Urinary bladder (tissue), 4 donors: Measurements from ENCODE around the gene LDHA. TPM values are rescaled to one million over a fixed set of nuclear protein-coding genes. Genes with fewer than 3 reads are reported as not detected.
"Not testable (repeated sequence)": the region's sequence is repeated elsewhere in the genome, so short reads cannot be mapped to it uniquely, and the experiment has no call there.

Source experiments
- DNase-seq: peaks from one replicate; pipeline ENCODE4 v3.0.0-alpha.2; 2015; ENCODE audit errors: extremely low spot score
- H3K27ac ChIP-seq: one replicate; pipeline ENCODE4 v1.5.1; 2013; ENCODE audit warnings: low read depth, mild to moderate bottlenecking, moderate library complexity
- H3K36me3 ChIP-seq: one replicate; pipeline ENCODE4 v1.6.1; 2013; ENCODE audit warnings: mild to moderate bottlenecking, moderate library complexity; ENCODE audit not compliant: insufficient read depth
- H3K4me1 ChIP-seq: one replicate; pipeline ENCODE4 v1.6.1; 2013; ENCODE audit warnings: mild to moderate bottlenecking, moderate library complexity; ENCODE audit not compliant: insufficient read depth
- H3K4me3 ChIP-seq: one replicate; pipeline ENCODE4 v1.5.1; 2013; ENCODE audit warnings: low read depth, low read length
- WGBS: extraction: QIAGEN DNeasy Blood & Tissue Kit; methylation state at CpG from one replicate; pipeline ENCODE4 v1.1.7; 2013; 5-methylcytosine and 5-hydroxymethylcytosine counted together
- polyA plus RNA-seq: library from polyadenylated mRNA; stranded (reverse); fragments of 200-250 nt; gene quantifications from one replicate; pipeline ENCODE4 v1.2.3, GENCODE V29; 2013
- total RNA-seq: library from RNA; depleted of rRNA; stranded (reverse); fragments of >200 nt; gene quantifications from one replicate; pipeline ENCODE4 v1.2.3, GENCODE V29; 2014
- donor health status: healthy with polysubstance abuse.
- donor health status: healthy.

The LDHA gene
- total and polyA plus RNA-seq, 2 donors, result 163 to 542 TPM

DNA sequence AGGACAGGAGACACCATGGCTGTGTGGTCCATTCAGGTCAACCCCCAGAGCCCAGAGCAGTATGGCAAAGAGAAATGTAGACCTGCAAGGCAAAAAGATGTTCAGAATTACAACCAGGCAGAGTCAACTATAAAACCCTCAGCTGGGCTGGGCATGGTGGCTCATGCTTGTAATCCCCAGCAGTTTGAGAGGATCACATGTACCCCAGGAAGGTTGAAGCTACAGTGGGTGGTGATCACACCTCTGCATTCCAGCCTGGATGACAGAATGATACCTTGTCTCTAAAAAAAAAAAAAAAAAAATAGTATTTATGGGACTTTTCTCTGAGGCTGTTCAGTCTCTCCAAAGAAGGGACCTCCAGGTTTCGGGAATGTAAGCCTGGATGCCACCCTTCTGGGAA, 18.4 kb upstream of the LDHA start:
- no peak overlapping the region for H3K27ac ChIP-seq
- H3K4me3 ChIP-seq, result no peak overlapping the region
- WGBS, result 89% methylated on average over 1 of the region's 1 CpG
- no peaks in the 10 kb centered on the region for H3K36me3 ChIP-seq
- no peaks in the 10 kb centered on the region for H3K4me1 ChIP-seq
- no peak for DNase-seq

DNA sequence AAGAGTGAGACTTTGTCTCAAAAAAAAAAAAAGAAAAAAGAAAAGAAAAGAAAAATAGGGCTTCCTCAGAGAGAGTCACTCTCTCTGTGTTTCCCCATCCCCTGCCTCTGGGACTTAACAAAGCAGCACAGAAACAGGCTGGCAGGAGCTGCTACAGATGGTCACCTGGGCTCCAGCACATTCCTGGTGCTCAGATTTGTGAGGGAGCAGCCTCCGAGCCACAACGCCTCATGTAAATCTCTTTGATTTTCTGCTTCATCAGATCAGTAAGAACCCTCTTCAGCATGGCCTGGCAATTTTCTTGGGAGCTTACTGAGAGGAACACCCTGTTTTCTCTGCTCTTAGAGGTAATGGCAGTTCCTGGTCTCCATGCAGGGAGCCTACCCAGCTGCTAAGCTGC, 15.2 kb upstream of the LDHA start:
- no peak overlapping the region for H3K4me3 ChIP-seq
- no peaks in the 10 kb centered on the region for H3K36me3 ChIP-seq
- no peaks in the 10 kb centered on the region for H3K4me1 ChIP-seq
- DNase-seq, result no peak
- 96% methylated on average over 2 of the region's 2 CpGs for WGBS
- H3K27ac ChIP-seq, result no peak overlapping the region

GRCh38 chr11:18383388-18384156, 10.8 kb upstream of the LDHA start:
- WGBS, result 9% methylated on average over 9 of the region's 9 CpGs
- H3K36me3 ChIP-seq, result no peaks in the 10 kb centered on the region

GRCh38 chr11:18384157-18384641, 10.2 kb upstream of the LDHA start:
- H3K4me3 ChIP-seq, result no peak overlapping the region
- WGBS, result 9% methylated on average over 3 of the region's 3 CpGs
- H3K4me1 ChIP-seq, result no peaks in the 10 kb centered on the region
- no peaks in the 10 kb centered on the region for H3K36me3 ChIP-seq
- peak overlapping the region; percentile 93 for H3K27ac ChIP-seq
- DNase-seq, result no peak

More at GRCh38 chr11:18383388-18384156, 10.8 kb upstream of the LDHA start:
- Histone ChIP-seq H3K4me1 (no peaks in the 10 kb centered on the region), H3K4me3 (no peak overlapping the region), H3K27ac (peak overlapping the region; percentile 93)
- no peak for DNase-seq

DNA sequence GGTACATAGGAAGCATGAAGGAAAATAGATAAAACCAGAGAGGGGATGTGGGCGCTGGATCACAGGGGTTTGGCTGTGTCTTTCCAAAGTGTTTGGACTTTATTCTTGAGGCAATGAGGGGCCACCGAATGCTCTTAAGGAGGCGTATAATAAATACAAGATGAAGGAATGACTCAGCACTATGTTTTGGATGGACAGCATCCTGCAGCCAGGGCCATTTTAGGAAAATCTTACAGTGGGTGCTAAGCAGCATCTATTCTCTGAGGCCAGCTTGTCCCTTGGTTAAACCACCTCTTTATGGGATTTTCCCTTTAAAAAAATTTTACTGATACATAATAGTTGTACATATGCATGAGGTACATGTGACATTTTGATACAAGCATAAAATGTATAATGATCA, 4.3 kb upstream of the LDHA start:
- DNase-seq, result no peak
- Histone ChIP-seq H3K36me3 (no peaks in the 10 kb centered on the region), H3K4me3 (no peak overlapping the region), H3K27ac (no peak overlapping the region), H3K4me1 (no peaks in the 10 kb centered on the region)
- WGBS, result 89% methylated on average over 3 of the region's 3 CpGs

- Histone ChIP-seq H3K36me3 (no peaks in the 10 kb centered on the region), H3K4me3 (no peak overlapping the region), H3K27ac (no peak overlapping the region), H3K4me1 (no peaks in the 10 kb centered on the region)
- 80% methylated on average over 4 of the region's 4 CpGs for WGBS
- DNase-seq, result no peak
Measured at GRCh38 chr11:18392434-18393321, 1.7 kb upstream of the LDHA start.

- Histone ChIP-seq H3K4me3 (peak overlapping the region; percentile 88), H3K36me3 (no peaks in the 10 kb centered on the region), H3K27ac (no peak overlapping the region), H3K4me1 (no peaks in the 10 kb centered on the region)
- no peak for DNase-seq
- 73% methylated on average over 22 of the region's 22 CpGs for WGBS
Measured at GRCh38 chr11:18393581-18394274, 635 bp upstream of the LDHA start.

DNA sequence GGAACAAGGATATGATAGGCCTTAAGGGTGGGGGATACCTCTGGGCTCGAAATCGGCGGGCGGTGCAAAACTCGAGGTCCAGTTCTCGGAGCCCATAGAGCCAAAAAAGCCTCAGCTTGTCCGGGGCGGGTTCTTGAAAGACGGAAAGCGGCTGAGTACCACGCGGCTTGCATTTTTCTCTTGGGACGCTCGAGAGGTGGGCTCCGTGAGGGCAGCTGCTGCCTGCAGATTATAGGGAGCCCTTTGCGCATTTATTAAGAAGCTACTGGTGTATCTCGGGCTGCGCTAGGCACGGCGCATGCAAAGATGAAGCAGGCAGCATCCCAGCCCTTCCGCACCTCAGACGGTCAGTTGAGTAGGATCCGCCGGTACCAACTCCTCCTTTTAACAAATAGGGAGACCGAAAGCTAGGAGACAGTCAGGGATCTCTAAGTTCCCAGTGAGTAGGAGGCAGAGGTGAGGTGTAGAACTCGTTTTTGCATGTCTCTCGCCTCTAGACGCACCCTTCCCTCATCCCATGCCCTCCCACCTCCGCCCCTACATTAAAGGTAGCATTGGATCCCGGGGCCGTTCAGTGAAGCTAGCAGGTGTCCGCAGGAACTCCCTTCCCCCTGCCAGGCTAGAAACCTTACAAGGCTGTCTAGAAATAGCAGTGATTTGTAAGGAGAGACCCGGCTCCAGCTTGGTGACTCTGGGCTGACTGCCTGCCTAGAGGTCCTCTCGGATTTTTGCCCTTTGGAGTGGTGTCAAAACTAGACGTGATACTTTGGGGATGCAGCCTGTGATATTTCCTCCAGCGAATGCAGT, 768 bp downstream of the LDHA start:
- WGBS, result under 1% methylated on average over 36 of the region's 36 CpGs
- Histone ChIP-seq H3K4me1 (no peaks in the 10 kb centered on the region), H3K36me3 (no peaks in the 10 kb centered on the region), H3K27ac (peak overlapping the region; percentile 84), H3K4me3 (peak overlapping the region; percentile 88)
- DNase-seq, result no peak

DNA sequence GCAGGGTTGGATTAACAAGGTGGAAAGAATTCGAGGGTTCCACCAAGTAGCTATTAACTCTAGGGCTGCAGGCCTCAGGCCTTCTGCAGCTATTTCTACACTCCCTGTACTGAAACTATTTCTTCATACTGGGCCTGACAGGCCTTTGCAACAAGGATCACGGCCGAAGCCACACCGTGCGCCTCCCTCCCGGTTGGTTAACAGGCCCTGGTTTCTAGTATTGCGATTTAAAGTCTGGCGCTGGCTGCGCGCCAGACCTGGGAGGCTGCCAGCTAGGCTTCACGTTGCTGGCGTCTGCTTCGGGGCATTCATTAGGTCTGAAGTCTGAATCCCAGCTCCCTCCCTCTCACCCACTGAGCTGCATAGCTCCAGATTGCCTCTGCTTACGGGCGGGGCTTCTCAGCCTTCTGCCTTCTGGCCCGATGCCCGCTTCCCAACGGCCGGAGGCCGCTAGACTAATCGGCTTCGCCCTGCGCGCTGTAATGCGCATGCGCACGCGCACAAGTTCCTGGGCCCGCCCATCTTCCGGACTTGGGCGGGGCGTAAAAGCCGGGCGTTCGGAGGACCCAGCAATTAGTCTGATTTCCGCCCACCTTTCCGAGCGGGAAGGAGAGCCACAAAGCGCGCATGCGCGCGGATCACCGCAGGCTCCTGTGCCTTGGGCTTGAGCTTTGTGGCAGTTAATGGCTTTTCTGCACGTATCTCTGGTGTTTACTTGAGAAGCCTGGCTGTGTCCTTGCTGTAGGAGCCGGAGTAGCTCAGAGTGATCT, 1.6 kb downstream of the LDHA start:
- peak; percentile 95 for DNase-seq
- Histone ChIP-seq H3K36me3 (no peaks in the 10 kb centered on the region), H3K27ac (peak overlapping the region; percentile 84), H3K4me3 (peak overlapping the region; percentile 88), H3K4me1 (no peaks in the 10 kb centered on the region)
- WGBS, result under 1% methylated on average over 46 of the region's 46 CpGs

GRCh38 chr11:18397921-18398320, 3.6 kb downstream of the LDHA start:
- DNase-seq, result no peak
- no peaks in the 10 kb centered on the region for H3K36me3 ChIP-seq
- no peak overlapping the region for H3K4me3 ChIP-seq
- WGBS, result 95% methylated on average over 3 of the region's 3 CpGs
- no peaks in the 10 kb centered on the region for H3K4me1 ChIP-seq
- no peak overlapping the region for H3K27ac ChIP-seq

DNA sequence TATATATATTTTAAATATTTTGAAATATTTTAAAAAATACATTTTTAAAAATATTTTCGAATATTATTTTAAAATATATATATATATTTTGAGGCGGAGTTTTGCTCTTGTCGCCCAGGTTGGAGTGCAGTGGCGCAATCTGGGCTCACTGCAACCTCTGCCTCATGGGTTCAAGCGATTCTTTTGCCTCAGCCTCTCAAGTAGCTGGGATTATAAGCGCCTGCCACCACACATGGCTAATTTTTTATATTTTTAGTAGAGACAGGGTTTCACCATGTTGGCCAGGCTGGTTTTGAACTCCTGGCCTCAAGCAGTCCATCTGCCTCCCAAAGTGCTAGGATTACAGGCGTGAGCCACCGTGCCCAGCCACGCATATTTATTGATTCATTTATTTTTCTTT, 6.7 kb downstream of the LDHA start:
- not testable (repeated sequence) for H3K36me3 ChIP-seq, H3K4me3 ChIP-seq, DNase-seq, H3K4me1 ChIP-seq, H3K27ac ChIP-seq
- WGBS, result 97% methylated on average over 9 of the region's 9 CpGs

DNA sequence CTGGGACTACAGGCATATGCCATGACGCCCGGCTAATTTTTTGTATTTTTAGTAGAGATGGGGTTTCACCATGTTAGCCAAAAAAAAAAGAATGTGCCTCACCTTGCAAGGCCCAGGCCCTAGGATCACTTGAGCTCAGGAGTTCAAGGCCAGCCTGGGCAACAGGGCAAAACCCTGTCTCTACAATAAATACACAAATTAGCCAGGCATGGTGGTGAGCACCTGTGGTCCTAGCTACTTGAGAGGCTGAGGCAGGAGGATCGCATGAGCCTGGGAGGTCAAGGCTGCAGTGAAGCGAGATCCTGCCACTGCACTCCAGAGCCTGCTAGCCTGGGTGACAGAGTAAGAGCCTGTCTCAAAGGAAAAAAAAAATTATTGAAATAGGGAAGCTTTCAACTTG, 9.7 kb downstream of the LDHA start:
- 97% methylated on average over 4 of the region's 4 CpGs for WGBS
- peaks cover 8% of the 10 kb centered on the region for H3K36me3 ChIP-seq

More for the DNA sequence above, 9.7 kb downstream of the LDHA start:
- Histone ChIP-seq H3K4me3 (no peak overlapping the region), H3K4me1 (no peaks in the 10 kb centered on the region), H3K27ac (no peak overlapping the region)
- DNase-seq, result no peak
